GM23338 (cell line): ENCODE results near the gene LMBR1. TPM values are rescaled to one million over a fixed set of nuclear protein-coding genes. Genes with fewer than 3 reads are reported as not detected.
"Not testable (repeated sequence)": the region's sequence is repeated elsewhere in the genome, so short reads cannot be mapped to it uniquely, and the experiment has no call there.

Experiments
- ATAC-seq: fragments of 200-7000 bp; cut with Tn5 transposase; 3 replicates; pipeline ENCODE4 v1.9.1; 2020
- DNase-seq: peaks from one replicate; pipeline ENCODE4 v3.0.0-alpha.2; 2015; ENCODE audit warnings: low spot score
- H2AFZ ChIP-seq: fragments of 200-600 bp; sonication (generic); 2 replicates; pipeline ENCODE4 v1.8.0; 2016; ENCODE audit warnings: antibody characterized with exemption, mild to moderate bottlenecking, moderate library complexity
- H3F3A ChIP-seq: fragments of 200-600 bp; sonication (generic); replicated peaks from 2 replicates; pipeline ENCODE4 v1.8.0; 2017; ENCODE audit warnings: antibody characterized with exemption, mixed run types, low read depth
- H3K27ac ChIP-seq: fragments of 200-600 bp; sonication (generic); 2 replicates; pipeline ENCODE4 v1.6.1; 2016; ENCODE audit warnings: low read depth
- H3K27me3 ChIP-seq: fragments of 200-600 bp; sonication (generic); 2 replicates; pipeline ENCODE4 v1.8.0; 2016; ENCODE audit warnings: mild to moderate bottlenecking, mixed run types, moderate library complexity; ENCODE audit not compliant: insufficient read depth
- H3K36me3 ChIP-seq: fragments of 200-600 bp; sonication (generic); 2 replicates; pipeline ENCODE4 v1.8.0; 2016; ENCODE audit warnings: mild to moderate bottlenecking; ENCODE audit not compliant: insufficient read depth
- H3K4me1 ChIP-seq: fragments of 200-600 bp; sonication (generic); 2 replicates; pipeline ENCODE4 v1.8.0; 2016; ENCODE audit warnings: mild to moderate bottlenecking, moderate library complexity; ENCODE audit not compliant: insufficient read depth
- H3K4me2 ChIP-seq: fragments of 200-600 bp; sonication (generic); 2 replicates; pipeline ENCODE4 v1.7.1; 2017; ENCODE audit warnings: mixed run types
- H3K4me3 ChIP-seq: fragments of 200-600 bp; sonication (generic); 2 replicates; pipeline ENCODE4 v1.6.1; 2016; ENCODE audit warnings: mixed run types
- H3K79me2 ChIP-seq: fragments of 200-600 bp; sonication (generic); replicated peaks from 2 replicates; pipeline ENCODE4 v1.8.0; 2017; ENCODE audit warnings: mild to moderate bottlenecking; ENCODE audit not compliant: insufficient read depth
- H3K9me2 ChIP-seq: fragments of 200-600 bp; sonication (generic); 2 replicates; pipeline ENCODE4 v1.8.0; 2017; ENCODE audit not compliant: insufficient read depth
- H4K20me1 ChIP-seq: fragments of 200-600 bp; sonication (generic); replicated peaks from 2 replicates; pipeline ENCODE4 v1.8.0; 2017; ENCODE audit warnings: mild to moderate bottlenecking; ENCODE audit not compliant: insufficient read depth
- H3K27ac Mint-ChIP-seq: 2 replicates; pipeline ENCODE4 v1.8.0; 2020; ENCODE audit warnings: inconsistent platforms, mild to moderate bottlenecking, moderate library complexity, mixed read lengths
- H3K27me3 Mint-ChIP-seq: 3 replicates; pipeline ENCODE4 v1.8.0; 2022; ENCODE audit warnings: low read depth, mild to moderate bottlenecking, moderate library complexity, mixed read lengths, inconsistent platforms; ENCODE audit not compliant: insufficient read depth, poor library complexity
- H3K36me3 Mint-ChIP-seq: 3 replicates; pipeline ENCODE4 v1.8.0; 2021; ENCODE audit warnings: low read depth, mild to moderate bottlenecking, inconsistent platforms, moderate library complexity, mixed read lengths
- H3K4me1 Mint-ChIP-seq: 3 replicates; pipeline ENCODE4 v1.8.0; 2020; ENCODE audit warnings: mild to moderate bottlenecking, inconsistent platforms, mixed read lengths
- H3K4me3 Mint-ChIP-seq: 3 replicates; pipeline ENCODE4 v1.8.0; 2021; ENCODE audit warnings: moderate library complexity, mild to moderate bottlenecking, inconsistent platforms, mixed read lengths
- H3K9me3 Mint-ChIP-seq: 3 replicates; pipeline ENCODE4 v1.8.0; 2020; ENCODE audit warnings: moderate library complexity, mild to moderate bottlenecking, inconsistent platforms, mixed read lengths
- CREB1 ChIP-seq: fragments of 250-450 bp; sonication (Bioruptor Pico); IDR thresholded peaks from 2 replicates; pipeline ENCODE4 v1.5.0; 2020; ENCODE audit warnings: low read depth, mild to moderate bottlenecking, moderate library complexity
- CTCF ChIP-seq, 2 experiments: fragments of 200-600 bp in 1 of 2; sonication (generic) in 1 of 2; conservative IDR thresholded peaks; 2 replicates each; pipeline versions ENCODE4 v1.5.1 to v1.6.1; 2016 to 2017; ENCODE audit warnings: antibody characterized with exemption in 2 of 2, low read depth in 2 of 2, mild to moderate bottlenecking in 2 of 2, moderate library complexity in 1 of 2
- ETS1 ChIP-seq: IDR thresholded peaks from 2 replicates; pipeline ENCODE4 v1.6.1; 2016; ENCODE audit warnings: antibody characterized with exemption
- EZH2phosphoT487 ChIP-seq: fragments of 200-600 bp; sonication (generic); IDR thresholded peaks from one replicate; pipeline ENCODE4 v1.8.1; 2018; ENCODE audit warnings: antibody characterized with exemption; ENCODE audit not compliant: unreplicated experiment
- JUNB ChIP-seq: IDR thresholded peaks from one replicate; pipeline ENCODE4 v1.6.1; 2016; ENCODE audit warnings: antibody characterized with exemption; ENCODE audit not compliant: unreplicated experiment
- ZNF331 ChIP-seq: fragments of 250-450 bp; sonication (Bioruptor Pico); IDR thresholded peaks from 2 replicates; pipeline ENCODE4 v1.5.0; 2020; ENCODE audit warnings: low read depth, mild to moderate bottlenecking, moderate library complexity
- ZNF462 ChIP-seq: fragments of 250-450 bp; sonication (Bioruptor Pico); IDR thresholded peaks from 2 replicates; pipeline ENCODE4 v1.5.0; 2020; ENCODE audit warnings: mild to moderate bottlenecking, moderate library complexity
- polyA plus RNA-seq: library from polyadenylated mRNA; unstranded; fragments of >200 nt; fragmentation: Nextera tagmentation; extraction: Ambion mirVana; gene quantifications from 2 replicates; pipeline ENCODE4 v1.2.1, GENCODE V29; 2016
- total RNA-seq: library from RNA; depleted of rRNA; stranded (reverse); fragments of >200 nt; shearing (Covaris generic); gene quantifications from 2 replicates; pipeline ENCODE4 v1.2.3, GENCODE V29; 2014

LMBR1 gene
- total and polyA plus RNA-seq, 2 experiments from 2014 or later = 21.8 to 90.1 TPM

GRCh38 chr7:156637093-156637492 lies 255.9 kb downstream of the LMBR1 start:
- DNase-seq, H4K20me1 ChIP-seq, H3K4me3 Mint-ChIP-seq, ATAC-seq, H3K4me3 ChIP-seq, H3K9me2 ChIP-seq, H3K36me3 Mint-ChIP-seq, H3K4me1 ChIP-seq, H3K4me2 ChIP-seq, H3K36me3 ChIP-seq, H3K27ac ChIP-seq, H2AFZ ChIP-seq, H3K27ac Mint-ChIP-seq, H3F3A ChIP-seq: not testable (repeated sequence)
- Mint-ChIP-seq H3K27me3 (peaks cover 18% of the 10 kb centered on the region), H3K4me1 (peaks cover 19% of the 10 kb centered on the region), H3K9me3 (peaks cover 11% of the 10 kb centered on the region)
- H3K27me3 ChIP-seq = peaks cover 21% of the 10 kb centered on the region
- peaks cover 20% of the 10 kb centered on the region for H3K79me2 ChIP-seq

GRCh38 chr7:156635529-156636385 lies 257.2 kb downstream of the LMBR1 start:
- no peak overlapping the region for H3K27ac Mint-ChIP-seq
- no peak for ATAC-seq
- no peak overlapping the region for H3K4me3 Mint-ChIP-seq
- Histone ChIP-seq H3K9me2 (no peaks in the 10 kb centered on the region), H3K36me3 (no peaks in the 10 kb centered on the region), H3K27me3 (peaks cover 12% of the 10 kb centered on the region), H3K4me1 (no peaks in the 10 kb centered on the region; the same call in 1 of the 2 replicates), H3K27ac (no peak overlapping the region), H2AFZ (no peak overlapping the region), H3K4me2 (no peak overlapping the region), H3F3A (no peaks in the 10 kb centered on the region), H3K4me3 (no peak overlapping the region), H4K20me1 (no peaks in the 10 kb centered on the region), H3K79me2 (peaks cover 20% of the 10 kb centered on the region)
- DNase-seq = no peak
- H3K9me3 Mint-ChIP-seq = peaks cover 11% of the 10 kb centered on the region
- H3K36me3 Mint-ChIP-seq = peaks cover 8% of the 10 kb centered on the region
- peaks cover 16% of the 10 kb centered on the region for H3K27me3 Mint-ChIP-seq
- peaks cover 14% of the 10 kb centered on the region for H3K4me1 Mint-ChIP-seq
- TF ChIP-seq CTCF (conservative IDR thresholded peaks at IDR 0.05; ENCODE audit: low read depth in 2 of 2) (no peak), CREB1 (CRISPR knock-in tag) (no peak), ZNF331 (CRISPR knock-in tag) (no peak), ETS1 (no peak), ZNF462 (CRISPR knock-in tag) (no peak), EZH2phosphoT487 (no peak), JUNB (no peak)
